ENCODE measurements around the gene HDAC4.

HDAC4 gene

GRCh38 chr2:239033801-239034560 is 366.8 kb downstream of the HDAC4 start:
- peaks cover 0 to 6% of the 10 kb centered on the region in 2 donors for H3K27me3 ChIP-seq (ENCODE audit: control insufficient read depth in 1 of 2, insufficient read depth in 2 of 2, low read length in 2 of 2)
- no peak overlapping the region for H3K9ac ChIP-seq (ENCODE audit: low read depth in 1 of 2, low read length in 2 of 2)
- no peak overlapping the region for H3K4me3 ChIP-seq (ENCODE audit: low read depth in 1 of 2, low read length in 2 of 2)
- H3K36me3 ChIP-seq (ENCODE audit: control insufficient read depth in 1 of 2, insufficient read depth in 2 of 2, low read length in 2 of 2), result no peaks in the 10 kb centered on the region
- no peak overlapping the region for H3K27ac ChIP-seq (ENCODE audit: low read depth, low read length)
- no peaks in the 10 kb centered on the region for H3K9me3 ChIP-seq (ENCODE audit: control insufficient read depth in 1 of 2, low read length in 2 of 2)
- no peaks in the 10 kb centered on the region for H3K4me1 ChIP-seq (ENCODE audit: control insufficient read depth in 1 of 2, insufficient read depth in 2 of 2, low read length in 2 of 2)

GRCh38 chr2:239029958-239030357 is 370.9 kb downstream of the HDAC4 start:
- Histone ChIP-seq H3K27ac (ENCODE audit: low read depth, low read length) (no peak overlapping the region), H3K9ac (ENCODE audit: low read depth in 1 of 2, low read length in 2 of 2) (no peak overlapping the region), H3K27me3 (ENCODE audit: control insufficient read depth in 1 of 2, insufficient read depth in 2 of 2, low read length in 2 of 2) (peaks cover 0 to 6% of the 10 kb centered on the region in 2 donors), H3K9me3 (ENCODE audit: control insufficient read depth in 1 of 2, low read length in 2 of 2) (no peaks in the 10 kb centered on the region), H3K4me1 (ENCODE audit: control insufficient read depth in 1 of 2, insufficient read depth in 2 of 2, low read length in 2 of 2) (no peaks in the 10 kb centered on the region), H3K4me3 (ENCODE audit: low read depth in 1 of 2, low read length in 2 of 2) (no peak overlapping the region), H3K36me3 (ENCODE audit: control insufficient read depth in 1 of 2, insufficient read depth in 2 of 2, low read length in 2 of 2) (no peaks in the 10 kb centered on the region)

GRCh38 chr2:239028253-239028619 is 372.6 kb downstream of the HDAC4 start:
- no peak overlapping the region for H3K9ac ChIP-seq (ENCODE audit: low read depth in 1 of 2, low read length in 2 of 2)
- H3K4me1 ChIP-seq (ENCODE audit: control insufficient read depth in 1 of 2, insufficient read depth in 2 of 2, low read length in 2 of 2), result no peaks in the 10 kb centered on the region
- H3K4me3 ChIP-seq (ENCODE audit: low read depth in 1 of 2, low read length in 2 of 2), result no peak overlapping the region
- H3K27ac ChIP-seq (ENCODE audit: low read depth, low read length), result no peak overlapping the region
- H3K36me3 ChIP-seq (ENCODE audit: control insufficient read depth in 1 of 2, insufficient read depth in 2 of 2, low read length in 2 of 2), result no peaks in the 10 kb centered on the region
- no peaks in the 10 kb centered on the region for H3K9me3 ChIP-seq (ENCODE audit: control insufficient read depth in 1 of 2, low read length in 2 of 2)
- no peaks in the 10 kb centered on the region for H3K27me3 ChIP-seq (ENCODE audit: control insufficient read depth in 1 of 2, insufficient read depth in 2 of 2, low read length in 2 of 2)

- Histone ChIP-seq H3K4me1 (ENCODE audit: control insufficient read depth in 1 of 2, insufficient read depth in 2 of 2, low read length in 2 of 2) (no peaks in the 10 kb centered on the region), H3K9me3 (ENCODE audit: control insufficient read depth in 1 of 2, low read length in 2 of 2) (no peaks in the 10 kb centered on the region), H3K4me3 (ENCODE audit: low read depth in 1 of 2, low read length in 2 of 2) (no peak overlapping the region), H3K36me3 (ENCODE audit: control insufficient read depth in 1 of 2, insufficient read depth in 2 of 2, low read length in 2 of 2) (no peaks in the 10 kb centered on the region), H3K27ac (ENCODE audit: low read depth, low read length) (no peak overlapping the region), H3K9ac (ENCODE audit: low read depth in 1 of 2, low read length in 2 of 2) (no peak overlapping the region), H3K27me3 (ENCODE audit: control insufficient read depth in 1 of 2, insufficient read depth in 2 of 2, low read length in 2 of 2) (no peaks in the 10 kb centered on the region)
These were observed 373.2 kb downstream of the HDAC4 start for GRCh38 chr2:239027391-239028252.

- Histone ChIP-seq H3K27ac (ENCODE audit: low read depth, low read length) (no peak overlapping the region), H3K4me3 (ENCODE audit: low read depth in 1 of 2, low read length in 2 of 2) (no peak overlapping the region)
These were observed 374.0 kb downstream of the HDAC4 start for GRCh38 chr2:239026711-239027361.

GRCh38 chr2:239025951-239026461 is 374.8 kb downstream of the HDAC4 start:
- Histone ChIP-seq H3K27ac (ENCODE audit: low read depth, low read length) (no peak overlapping the region), H3K9me3 (ENCODE audit: control insufficient read depth in 1 of 2, low read length in 2 of 2) (no peaks in the 10 kb centered on the region), H3K9ac (ENCODE audit: low read depth in 1 of 2, low read length in 2 of 2) (no peak overlapping the region), H3K27me3 (ENCODE audit: control insufficient read depth in 1 of 2, insufficient read depth in 2 of 2, low read length in 2 of 2) (no peaks in the 10 kb centered on the region), H3K4me1 (ENCODE audit: control insufficient read depth in 1 of 2, insufficient read depth in 2 of 2, low read length in 2 of 2) (no peaks in the 10 kb centered on the region), H3K36me3 (ENCODE audit: control insufficient read depth in 1 of 2, insufficient read depth in 2 of 2, low read length in 2 of 2) (no peaks in the 10 kb centered on the region), H3K4me3 (ENCODE audit: low read depth in 1 of 2, low read length in 2 of 2) (no peak overlapping the region)

More at GRCh38 chr2:239026711-239027361, 374.0 kb downstream of the HDAC4 start:
- H3K27me3 ChIP-seq (ENCODE audit: control insufficient read depth in 1 of 2, insufficient read depth in 2 of 2, low read length in 2 of 2), result no peaks in the 10 kb centered on the region
- H3K4me1 ChIP-seq (ENCODE audit: control insufficient read depth in 1 of 2, insufficient read depth in 2 of 2, low read length in 2 of 2), result no peaks in the 10 kb centered on the region
- no peak overlapping the region for H3K9ac ChIP-seq (ENCODE audit: low read depth in 1 of 2, low read length in 2 of 2)
- no peaks in the 10 kb centered on the region for H3K9me3 ChIP-seq (ENCODE audit: control insufficient read depth in 1 of 2, low read length in 2 of 2)
- H3K36me3 ChIP-seq (ENCODE audit: control insufficient read depth in 1 of 2, insufficient read depth in 2 of 2, low read length in 2 of 2), result no peaks in the 10 kb centered on the region

- H3K9ac ChIP-seq (ENCODE audit: low read depth in 1 of 2, low read length in 2 of 2), result no peak overlapping the region
- no peaks in the 10 kb centered on the region for H3K27me3 ChIP-seq (ENCODE audit: control insufficient read depth in 1 of 2, insufficient read depth in 2 of 2, low read length in 2 of 2)
- H3K36me3 ChIP-seq (ENCODE audit: control insufficient read depth in 1 of 2, insufficient read depth in 2 of 2, low read length in 2 of 2), result no peaks in the 10 kb centered on the region
- H3K9me3 ChIP-seq (ENCODE audit: control insufficient read depth in 1 of 2, low read length in 2 of 2), result no peaks in the 10 kb centered on the region
- no peaks in the 10 kb centered on the region for H3K4me1 ChIP-seq (ENCODE audit: control insufficient read depth in 1 of 2, insufficient read depth in 2 of 2, low read length in 2 of 2)
- no peak overlapping the region for H3K4me3 ChIP-seq (ENCODE audit: low read depth in 1 of 2, low read length in 2 of 2)
- no peak overlapping the region for H3K27ac ChIP-seq (ENCODE audit: low read depth, low read length)
These were observed 375.6 kb downstream of the HDAC4 start for GRCh38 chr2:239025096-239025801.

- Histone ChIP-seq H3K9me3 (ENCODE audit: control insufficient read depth in 1 of 2, low read length in 2 of 2) (no peaks in the 10 kb centered on the region), H3K4me1 (ENCODE audit: control insufficient read depth in 1 of 2, insufficient read depth in 2 of 2, low read length in 2 of 2) (no peaks in the 10 kb centered on the region), H3K9ac (ENCODE audit: low read depth in 1 of 2, low read length in 2 of 2) (no peak overlapping the region), H3K27me3 (ENCODE audit: control insufficient read depth in 1 of 2, insufficient read depth in 2 of 2, low read length in 2 of 2) (no peaks in the 10 kb centered on the region), H3K36me3 (ENCODE audit: control insufficient read depth in 1 of 2, insufficient read depth in 2 of 2, low read length in 2 of 2) (no peaks in the 10 kb centered on the region), H3K4me3 (ENCODE audit: low read depth in 1 of 2, low read length in 2 of 2) (no peak overlapping the region), H3K27ac (ENCODE audit: low read depth, low read length) (no peak overlapping the region)
These were observed 376.6 kb downstream of the HDAC4 start for GRCh38 chr2:239024226-239024625.

- Histone ChIP-seq H3K9me3 (ENCODE audit: control insufficient read depth in 1 of 2, low read length in 2 of 2) (peaks cover 0 to 2% of the 10 kb centered on the region in 2 donors), H3K36me3 (ENCODE audit: control insufficient read depth in 1 of 2, insufficient read depth in 2 of 2, low read length in 2 of 2) (no peaks in the 10 kb centered on the region), H3K9ac (ENCODE audit: low read depth in 1 of 2, low read length in 2 of 2) (no peak overlapping the region), H3K27ac (ENCODE audit: low read depth, low read length) (no peak overlapping the region), H3K4me3 (ENCODE audit: low read depth in 1 of 2, low read length in 2 of 2) (no peak overlapping the region), H3K4me1 (ENCODE audit: control insufficient read depth in 1 of 2, insufficient read depth in 2 of 2, low read length in 2 of 2) (no peaks in the 10 kb centered on the region), H3K27me3 (ENCODE audit: control insufficient read depth in 1 of 2, insufficient read depth in 2 of 2, low read length in 2 of 2) (no peaks in the 10 kb centered on the region)
These were observed 378.2 kb downstream of the HDAC4 start for GRCh38 chr2:239022437-239023260.
